ENCODE results near the gene JADE2. TPM values are rescaled to one million over a fixed set of nuclear protein-coding genes. Genes with fewer than 3 reads are reported as not detected.
A peak's percentile ranks its signal among the peaks of the same experiment; 100 is the strongest.

JADE2 gene
- polyA plus RNA-seq, 3 donors, result 11.1 to 14.3 (median 13.8) TPM

GRCh38 chr5:134568761-134569695 lies 43.6 kb downstream of the JADE2 start:
- DNase-seq, result peak; percentile 81

- DNase-seq, result no peak
Measured at GRCh38 chr5:134569758-134570364, 44.4 kb downstream of the JADE2 start.

DNA sequence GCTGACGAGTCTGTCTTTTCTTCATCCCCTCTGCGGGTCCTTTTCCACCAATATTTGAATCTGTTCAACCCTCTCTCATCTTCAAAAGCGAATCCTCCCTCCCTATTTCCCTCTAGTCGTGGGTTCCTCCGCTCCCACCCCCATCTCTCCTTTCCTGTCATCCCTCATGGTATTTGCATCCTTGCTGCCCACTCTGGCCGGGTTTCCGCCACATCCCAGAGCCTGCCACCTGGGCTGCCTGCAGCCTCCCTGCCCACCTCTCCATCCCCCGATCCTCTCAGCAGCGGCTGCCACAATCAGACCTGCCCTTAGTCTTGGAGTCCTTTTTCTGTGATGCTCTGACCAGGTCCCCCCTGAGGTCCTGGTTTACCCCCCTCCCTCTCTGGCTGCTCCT lies 44.9 kb downstream of the JADE2 start:
- DNase-seq, result no peak

DNA sequence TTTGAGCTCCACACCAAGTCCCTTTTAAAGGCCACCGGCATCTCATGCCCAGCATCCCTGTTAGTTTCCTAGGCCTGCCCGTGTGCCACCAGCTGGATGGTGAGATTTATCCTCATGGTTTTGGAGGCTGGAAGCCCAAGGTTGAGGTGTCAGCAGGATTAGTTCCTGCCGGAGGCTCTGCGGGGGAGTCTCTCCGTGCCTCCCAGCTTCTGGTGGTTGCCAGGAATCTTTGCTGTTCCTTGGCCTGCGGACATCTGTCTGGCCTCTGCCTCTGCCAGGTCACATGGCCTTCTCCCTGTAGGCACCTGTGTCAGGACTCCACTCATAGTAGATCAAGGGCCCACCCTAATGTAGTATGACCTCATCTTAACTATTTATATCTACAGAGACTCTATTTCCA lies 45.4 kb downstream of the JADE2 start:
- DNase-seq, result no peak

DNA sequence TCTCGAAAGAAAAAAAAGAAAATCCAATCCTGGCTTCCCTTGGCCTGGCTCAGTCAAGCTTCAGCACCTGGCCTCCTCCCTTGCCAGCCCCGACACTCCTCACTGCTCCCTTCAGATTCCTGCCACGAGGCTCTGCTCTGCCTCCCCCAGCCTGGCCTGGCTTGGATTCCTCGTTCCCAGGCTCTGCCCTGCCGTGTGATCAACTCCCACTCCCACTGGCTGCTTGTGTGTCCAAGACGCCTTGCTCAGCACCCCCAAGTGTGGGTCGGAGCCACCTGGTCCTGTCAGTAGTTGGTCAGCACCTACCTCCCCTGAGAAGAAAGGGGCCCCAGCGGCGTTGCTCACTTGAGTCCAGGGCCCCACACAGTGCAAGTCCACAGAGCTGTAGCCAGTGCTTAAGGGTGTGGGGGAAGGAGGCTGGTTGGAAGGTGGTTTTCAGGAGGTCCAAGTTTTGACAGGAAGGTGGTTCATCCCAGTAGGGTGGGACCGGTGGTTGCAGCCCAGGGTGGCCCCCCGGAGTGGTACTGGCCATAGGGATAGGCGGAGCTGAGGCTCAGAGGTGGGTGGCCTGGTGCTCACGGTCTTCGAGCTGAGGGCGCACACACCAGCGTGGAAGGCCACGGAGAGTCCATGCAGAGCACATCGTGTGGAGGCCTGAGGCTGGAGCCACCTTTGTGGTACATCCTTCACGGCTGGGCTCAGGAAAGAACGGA lies 46.4 kb downstream of the JADE2 start:
- DNase-seq, result no peak

GRCh38 chr5:134572811-134573210 lies 47.3 kb downstream of the JADE2 start:
- no peak for DNase-seq

DNA sequence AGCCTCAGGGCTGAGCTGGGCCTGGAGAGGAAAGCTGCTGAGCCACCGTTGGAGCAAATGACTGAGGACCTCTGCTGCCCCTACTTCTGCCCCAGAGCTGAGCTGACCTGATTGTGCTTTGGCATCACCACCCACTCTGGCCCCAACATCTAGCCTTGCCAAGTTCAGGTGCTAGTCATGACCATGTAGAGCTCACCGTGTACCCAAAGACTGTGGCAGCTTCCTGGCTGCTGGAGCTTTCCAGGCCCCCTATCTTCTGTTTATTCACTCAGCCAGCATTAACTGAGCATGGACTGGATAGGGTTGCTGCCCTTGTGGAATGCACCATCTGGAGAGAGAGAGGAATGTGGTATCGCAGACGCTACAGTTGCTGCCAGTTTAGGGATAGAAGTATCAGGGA lies 49.1 kb downstream of the JADE2 start:
- DNase-seq, result peak; percentile 53

- no peak for DNase-seq
Measured at GRCh38 chr5:134575316-134575715, 49.8 kb downstream of the JADE2 start.

GRCh38 chr5:134576386-134577021 lies 51.0 kb downstream of the JADE2 start:
- DNase-seq, result no peak

GRCh38 chr5:134577022-134577795 lies 51.7 kb downstream of the JADE2 start:
- DNase-seq, result no peak

GRCh38 chr5:134577796-134578577 lies 52.5 kb downstream of the JADE2 start:
- peak; percentile 78 for DNase-seq

DNA sequence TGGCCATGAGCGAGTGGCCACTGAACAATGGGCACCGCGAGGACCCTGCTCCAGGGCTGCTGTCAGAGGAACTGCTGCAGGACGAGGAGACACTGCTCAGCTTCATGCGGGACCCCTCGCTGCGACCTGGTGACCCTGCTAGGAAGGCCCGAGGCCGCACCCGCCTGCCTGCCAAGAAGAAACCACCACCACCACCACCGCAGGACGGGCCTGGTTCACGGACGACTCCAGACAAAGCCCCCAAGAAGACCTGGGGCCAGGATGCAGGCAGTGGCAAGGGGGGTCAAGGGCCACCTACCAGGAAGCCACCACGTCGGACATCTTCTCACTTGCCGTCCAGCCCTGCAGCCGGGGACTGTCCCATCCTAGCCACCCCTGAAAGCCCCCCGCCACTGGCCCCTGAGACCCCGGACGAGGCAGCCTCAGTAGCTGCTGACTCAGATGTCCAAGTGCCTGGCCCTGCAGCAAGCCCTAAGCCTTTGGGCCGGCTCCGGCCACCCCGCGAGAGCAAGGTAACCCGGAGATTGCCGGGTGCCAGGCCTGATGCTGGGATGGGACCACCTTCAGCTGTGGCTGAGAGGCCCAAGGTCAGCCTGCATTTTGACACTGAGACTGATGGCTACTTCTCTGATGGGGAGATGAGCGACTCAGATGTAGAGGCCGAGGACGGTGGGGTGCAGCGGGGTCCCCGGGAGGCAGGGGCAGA lies 53.3 kb downstream of the JADE2 start:
- DNase-seq, result no peak

DNA sequence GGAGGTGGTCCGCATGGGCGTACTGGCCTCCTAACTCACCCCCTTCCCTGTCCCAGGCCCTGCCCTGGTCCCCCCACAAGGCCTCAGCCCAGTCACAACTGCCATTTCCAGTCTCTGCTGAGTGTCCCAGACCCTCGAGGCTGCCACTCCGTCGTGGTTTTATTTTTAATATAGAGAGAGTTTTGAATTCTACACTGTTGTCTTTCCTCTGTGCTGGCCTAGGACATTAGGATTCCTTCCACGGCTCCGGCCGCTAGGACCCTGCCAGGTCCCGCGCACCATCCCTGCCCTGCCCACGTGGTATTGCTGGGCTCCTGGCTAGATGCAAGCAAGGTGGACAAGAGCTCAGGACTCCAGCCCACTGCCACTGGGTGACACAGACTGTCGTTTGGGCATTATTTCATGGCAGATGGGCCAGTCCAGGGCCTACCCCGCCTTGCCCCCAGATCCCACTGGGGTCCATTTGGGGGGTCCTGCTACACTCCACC lies 53.9 kb downstream of the JADE2 start:
- DNase-seq, result no peak

GRCh38 chr5:134580001-134580460 lies 54.6 kb downstream of the JADE2 start:
- no peak for DNase-seq

DNA sequence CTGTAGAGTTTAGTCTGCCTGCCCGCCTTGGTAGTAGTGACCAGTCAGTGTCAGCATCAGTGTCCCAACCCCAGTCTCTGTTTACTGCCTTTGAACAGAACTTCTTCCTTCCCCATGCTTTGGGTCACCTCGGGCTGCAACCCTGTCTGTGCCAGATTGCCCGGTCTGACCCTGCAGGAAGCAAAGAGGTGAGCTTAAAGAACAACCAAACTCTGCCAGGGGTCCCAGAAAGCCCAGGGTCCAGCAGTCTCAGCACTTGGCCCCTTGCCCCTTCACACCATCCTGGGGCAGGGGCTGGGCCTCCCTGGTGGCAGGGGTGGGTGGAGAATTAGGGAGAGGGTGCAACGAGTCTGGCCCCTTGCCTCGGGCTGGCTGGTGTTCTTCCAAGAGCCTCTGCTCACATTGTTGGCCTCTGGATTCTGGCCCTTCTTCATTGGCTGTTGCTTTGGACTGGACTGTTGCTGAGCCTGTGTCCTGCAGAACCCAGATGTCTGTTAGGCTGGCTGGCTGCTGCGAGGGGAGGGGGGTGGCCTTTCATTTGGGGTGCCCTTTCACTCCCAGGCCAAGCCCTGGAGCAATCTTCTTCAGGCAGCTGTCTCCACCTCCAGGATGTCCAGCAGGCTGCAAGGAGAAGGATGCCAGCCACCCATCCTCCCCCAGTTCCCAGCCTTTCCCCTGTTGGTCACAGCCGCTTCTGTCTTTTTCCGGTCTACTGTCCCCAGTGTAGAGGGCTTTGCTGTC lies 55.9 kb downstream of the JADE2 start:
- no peak for DNase-seq

DNA sequence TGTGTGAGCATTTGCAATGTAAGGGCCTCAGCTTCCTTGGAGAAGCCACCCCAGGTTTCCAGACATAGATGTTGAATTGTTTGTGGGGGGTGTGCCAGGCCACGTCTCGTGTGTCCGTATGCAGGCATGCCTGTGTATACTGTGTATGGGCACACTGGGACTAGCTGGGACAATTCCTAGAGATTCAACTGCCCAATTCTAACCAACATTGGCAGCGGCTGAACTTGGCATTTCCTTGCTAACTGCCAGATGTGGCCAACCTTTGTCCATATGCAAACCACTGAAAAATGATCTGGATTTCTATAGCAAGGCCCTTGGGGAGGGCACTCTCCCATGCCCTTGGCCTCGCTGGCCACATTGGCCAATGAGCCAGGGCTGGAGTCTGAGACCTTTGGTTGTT lies 56.8 kb downstream of the JADE2 start:
- no peak for DNase-seq

DNA sequence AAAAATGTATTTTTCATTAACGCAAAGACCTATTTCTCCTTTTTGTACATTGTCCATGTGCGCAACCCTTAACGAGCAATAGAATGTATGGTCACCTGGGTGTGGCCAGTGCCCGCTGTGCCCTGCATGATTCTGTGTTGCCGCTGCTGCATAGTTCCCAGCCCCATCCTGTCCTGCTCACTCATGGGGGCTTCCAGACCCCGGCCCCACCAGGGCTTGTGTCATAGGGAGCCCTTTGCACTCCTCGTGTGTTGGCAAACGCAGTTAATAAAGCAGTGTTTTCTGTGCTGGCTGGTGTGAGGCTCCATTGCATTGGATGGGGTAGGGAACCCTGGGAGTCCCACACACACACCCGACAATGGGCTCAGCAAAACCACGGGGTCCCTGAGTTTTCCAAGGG lies 57.5 kb downstream of the JADE2 start:
- DNase-seq, result no peak

- no peak for DNase-seq
Measured at GRCh38 chr5:134583766-134584165, 58.3 kb downstream of the JADE2 start.

DNA sequence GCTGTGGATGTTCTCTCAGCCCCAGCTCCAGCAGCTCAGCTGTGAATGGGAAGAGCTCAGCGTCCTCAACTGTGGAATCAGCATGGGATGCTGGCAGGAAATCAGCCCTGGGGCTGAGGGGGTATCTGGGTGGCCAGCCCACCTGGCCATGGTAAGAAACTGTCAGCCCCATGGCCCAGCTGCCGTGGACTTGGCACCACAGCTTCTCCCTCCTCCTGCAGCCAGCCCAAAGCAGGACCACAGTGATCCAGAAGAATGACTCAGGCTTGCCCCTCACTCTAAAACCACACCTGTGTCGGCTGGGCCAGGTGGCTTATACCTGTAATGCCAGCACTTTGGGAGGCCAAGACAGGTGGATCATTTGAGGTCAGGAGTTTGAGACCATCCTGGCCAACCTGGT lies 59.2 kb downstream of the JADE2 start:
- no peak for DNase-seq

Measured in renal pelvis (tissue), 4 donors.